GM21390 (cell line): ENCODE results near the gene VPS16.
"Not testable (repeated sequence)": the region's sequence is repeated elsewhere in the genome, so short reads cannot be mapped to it uniquely, and the experiment has no call there.

Experiments used
- ATAC-seq: cut with Tn5 transposase; IDR thresholded peaks from one replicate; pipeline ENCODE4 v1.9.1; 2021; ENCODE audit not compliant: unreplicated experiment

Gene VPS16

DNA sequence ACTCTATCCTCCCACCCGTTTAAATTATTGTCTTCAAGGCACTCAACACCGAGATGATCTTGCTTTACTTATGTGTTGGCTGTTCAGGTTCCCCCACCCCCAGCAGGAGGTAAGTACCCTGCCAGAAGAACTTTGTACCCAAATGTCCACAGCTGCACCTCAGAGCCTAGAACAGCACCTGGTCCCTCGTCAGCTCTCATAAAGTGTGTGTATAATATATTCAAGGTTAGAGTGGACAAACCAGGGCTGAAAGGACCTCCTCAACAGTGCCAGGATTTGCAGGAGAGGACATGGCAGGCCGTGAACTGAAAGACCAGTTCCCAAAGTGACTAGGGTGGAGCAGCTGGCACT, 34.2 kb upstream of the VPS16 start:
- no peak for ATAC-seq

DNA sequence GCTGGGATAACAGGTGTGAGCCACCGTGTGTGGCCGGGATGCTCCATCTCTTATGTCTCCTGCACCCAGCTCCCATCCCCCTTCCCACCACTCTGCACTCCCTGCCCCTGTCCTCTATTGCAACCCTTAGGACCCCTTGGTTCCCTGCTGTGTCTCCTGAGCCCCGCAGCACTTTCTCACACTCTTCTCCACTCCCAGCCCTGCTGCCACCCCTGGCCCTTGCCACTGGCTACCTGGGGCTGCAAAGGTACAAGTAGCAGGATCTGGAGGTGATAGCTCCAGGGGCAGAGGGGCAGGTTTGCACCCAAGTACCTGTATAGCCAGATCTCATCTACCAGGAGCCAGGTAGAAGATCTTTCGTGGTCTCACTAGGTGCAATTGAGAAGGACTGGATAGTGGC, 33.5 kb upstream of the VPS16 start:
- no peak for ATAC-seq

DNA sequence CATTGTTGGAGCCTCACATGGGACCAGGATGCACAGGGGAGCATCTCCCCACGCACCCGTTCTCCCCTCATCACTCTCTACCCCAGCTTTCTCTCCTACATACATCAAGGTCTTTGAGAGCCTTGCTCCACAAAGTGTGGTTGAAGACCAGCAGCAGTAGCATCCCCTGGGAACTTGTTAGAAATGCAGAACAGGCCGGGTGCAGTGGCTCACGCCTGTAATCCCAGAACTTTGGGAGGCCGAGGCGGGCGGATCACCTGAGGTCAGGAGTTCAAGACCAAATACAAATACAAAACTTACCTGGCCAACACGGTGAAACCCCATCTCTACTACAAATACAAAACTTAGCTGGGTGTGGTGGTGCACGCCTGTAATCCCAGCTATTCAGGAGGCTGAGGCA, 32.6 kb upstream of the VPS16 start:
- not testable (repeated sequence) for ATAC-seq

DNA sequence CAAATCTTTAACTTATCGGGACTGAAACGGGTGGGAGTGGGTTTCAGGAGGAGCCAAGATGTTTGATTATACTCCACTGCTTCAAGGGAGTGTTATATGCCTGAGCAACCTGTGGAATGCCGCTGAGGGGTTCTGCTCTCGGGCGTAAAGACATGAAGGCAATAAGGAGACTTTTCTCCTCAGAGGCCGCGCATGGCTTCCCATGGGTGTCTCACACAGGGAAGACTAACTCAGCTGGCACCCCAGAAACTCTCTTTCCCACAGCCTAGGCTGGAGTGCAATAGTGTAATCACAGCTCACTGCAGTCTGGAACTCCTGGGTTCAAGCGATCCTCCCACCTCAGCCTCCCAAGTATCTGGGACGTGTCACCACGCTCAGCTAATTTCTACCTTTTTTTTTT, 30.9 kb upstream of the VPS16 start:
- no peak for ATAC-seq

DNA sequence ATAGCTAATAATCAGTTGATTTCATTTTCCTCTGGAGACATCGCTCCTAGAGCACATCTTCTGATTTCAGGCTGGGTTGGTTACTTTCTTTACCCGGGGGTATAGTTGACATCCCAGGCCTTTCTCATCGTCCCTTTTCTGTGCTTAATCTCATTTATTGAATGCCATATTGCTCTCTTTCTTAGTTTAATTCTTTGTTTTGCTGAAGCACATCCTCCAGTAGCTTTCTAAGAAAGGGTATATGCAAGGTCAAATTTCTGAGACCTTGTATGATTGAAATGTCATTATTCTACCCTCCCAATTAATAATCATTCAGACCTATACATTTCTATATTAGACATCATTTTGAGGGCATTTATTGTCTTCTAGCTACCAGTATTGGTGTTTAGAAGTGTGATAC, 28.4 kb upstream of the VPS16 start:
- no peak for ATAC-seq

DNA sequence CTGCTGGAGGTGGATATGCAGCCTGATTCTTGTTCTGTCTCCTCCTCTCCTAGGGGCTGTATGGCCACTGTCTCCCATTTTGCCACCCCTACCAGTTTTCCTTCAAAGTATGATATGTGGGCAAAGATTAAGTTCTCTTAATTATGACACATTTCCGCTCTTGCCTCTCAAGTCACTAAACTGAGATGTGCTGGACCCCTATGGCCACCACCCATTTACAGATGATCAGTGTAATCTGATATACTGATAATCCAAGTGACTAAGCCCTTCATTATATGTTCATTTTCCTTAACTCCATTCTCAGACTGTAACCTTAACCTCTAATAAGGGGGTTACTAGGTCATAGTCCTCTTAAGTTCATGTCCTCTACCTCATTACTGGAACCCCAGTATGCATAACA, 26.5 kb upstream of the VPS16 start:
- ATAC-seq: no peak

DNA sequence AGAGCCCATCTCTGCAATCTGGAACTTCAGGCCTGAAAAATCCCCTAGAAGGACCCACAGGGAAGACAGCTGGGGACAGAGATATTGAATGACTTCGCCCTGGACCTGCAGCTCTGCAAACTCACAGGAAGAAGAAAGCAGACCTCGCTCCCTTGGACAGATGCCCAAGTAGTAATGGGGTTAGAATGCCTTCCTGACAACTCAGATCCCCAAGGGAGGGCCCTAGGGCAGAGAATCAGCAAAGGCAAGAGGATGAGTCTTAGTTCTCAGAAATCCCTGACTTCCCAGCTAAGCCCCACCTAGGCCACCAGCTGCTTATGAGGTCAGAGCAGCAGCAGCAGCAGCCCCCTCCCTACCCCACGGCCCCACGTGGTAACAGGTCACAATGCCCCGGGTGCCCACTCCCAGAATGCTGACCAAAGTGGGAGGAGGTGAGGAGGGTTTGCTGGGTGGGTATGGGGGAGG, 25.9 kb upstream of the VPS16 start, which contains the start of gene C20orf141:
Gene C20orf141 (plus strand): TSS at position 401 of the 465 bp plus-strand sequence. CDS start 198 bp downstream, outside the sequence.
- no peak for ATAC-seq

DNA sequence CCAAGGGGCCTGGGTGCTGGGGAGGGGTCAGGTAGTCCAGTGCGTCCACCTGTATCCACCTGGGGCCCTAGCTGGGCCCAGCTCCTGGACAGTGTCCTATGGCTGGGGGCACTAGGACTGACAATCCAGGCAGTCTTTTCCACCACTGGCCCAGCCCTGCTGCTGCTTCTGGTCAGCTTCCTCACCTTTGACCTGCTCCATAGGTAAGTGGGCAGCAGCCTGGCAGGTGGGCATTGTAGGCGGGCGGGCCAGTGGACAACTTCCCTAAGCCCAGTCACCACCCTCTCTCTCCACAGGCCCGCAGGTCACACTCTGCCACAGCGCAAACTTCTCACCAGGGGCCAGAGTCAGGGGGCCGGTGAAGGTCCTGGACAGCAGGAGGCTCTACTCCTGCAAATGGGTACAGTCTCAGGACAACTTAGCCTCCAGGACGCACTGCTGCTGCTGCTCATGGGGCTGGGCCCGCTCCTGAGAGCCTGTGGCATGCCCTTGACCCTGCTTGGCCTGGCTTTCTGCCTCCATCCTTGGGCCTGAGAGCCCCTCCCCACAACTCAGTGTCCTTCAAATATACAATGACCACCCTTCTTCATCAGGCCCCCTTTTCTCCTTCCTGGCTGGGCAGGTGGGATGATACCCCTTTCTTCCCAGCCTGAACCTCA, 25.2 kb upstream of the VPS16 start:
- no peak for ATAC-seq

DNA sequence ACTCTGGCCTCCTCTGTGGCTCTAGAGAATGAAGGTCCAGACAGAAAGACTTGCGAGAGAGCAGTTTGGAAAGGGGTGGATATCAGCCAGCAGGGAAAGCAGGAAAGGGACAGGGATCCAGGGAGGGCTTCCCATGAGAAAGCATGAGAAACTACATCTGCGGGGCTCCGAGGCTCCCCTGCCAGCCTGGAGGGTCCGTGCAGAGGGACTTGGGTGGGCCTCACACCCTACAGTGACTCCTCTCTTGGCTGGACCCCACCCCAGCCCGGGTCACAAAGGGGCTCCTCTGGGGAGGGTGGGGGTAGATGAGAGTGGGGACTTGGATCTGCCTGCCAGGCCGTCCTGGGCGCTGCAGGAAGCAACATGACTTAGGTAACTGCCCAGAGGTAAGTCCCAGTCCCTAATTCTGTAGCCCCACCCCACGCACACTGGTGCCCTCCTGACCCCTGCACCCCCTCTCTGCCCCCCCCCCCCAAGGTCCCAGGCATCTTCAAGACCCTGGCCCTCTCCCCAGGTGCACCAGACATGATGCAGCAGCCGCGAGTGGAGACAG, 24.4 kb upstream of the VPS16 start, which contains the start of gene TMEM239:
Gene TMEM239 (plus strand): TSS at position 335 of the 553 bp plus-strand sequence. CDS start 191 bp downstream, at position 526.
- ATAC-seq: no peak

DNA sequence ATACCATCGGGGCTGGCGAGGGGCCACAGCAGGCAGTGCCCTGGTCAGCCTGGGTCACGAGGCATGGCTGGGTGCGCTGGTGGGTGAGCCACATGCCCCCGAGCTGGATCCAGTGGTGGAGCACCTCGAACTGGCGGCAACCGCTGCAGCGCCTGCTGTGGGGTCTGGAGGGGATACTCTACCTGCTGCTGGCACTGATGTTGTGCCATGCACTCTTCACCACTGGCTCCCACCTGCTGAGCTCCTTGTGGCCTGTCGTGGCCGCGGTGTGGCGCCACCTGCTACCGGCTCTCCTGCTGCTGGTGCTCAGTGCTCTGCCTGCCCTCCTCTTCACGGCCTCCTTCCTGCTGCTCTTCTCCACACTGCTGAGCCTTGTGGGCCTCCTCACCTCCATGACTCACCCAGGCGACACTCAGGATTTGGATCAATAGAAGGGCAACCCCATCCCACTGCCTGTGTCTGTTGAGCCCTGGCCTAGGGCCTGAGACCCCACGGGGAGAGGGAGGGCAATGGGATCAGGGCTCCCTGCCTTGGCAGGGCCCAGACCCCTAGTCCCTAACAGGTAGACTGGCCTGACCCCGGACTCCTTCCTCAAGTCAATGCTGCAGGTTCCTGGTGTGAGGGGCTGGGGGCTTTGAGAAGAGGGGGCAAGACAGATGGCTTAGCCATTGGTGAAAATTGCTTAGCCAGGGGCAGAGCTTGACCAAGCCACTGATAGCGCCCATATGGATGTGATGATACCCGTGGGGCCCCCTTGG, 23.8 kb upstream of the VPS16 start:
- no peak for ATAC-seq

DNA sequence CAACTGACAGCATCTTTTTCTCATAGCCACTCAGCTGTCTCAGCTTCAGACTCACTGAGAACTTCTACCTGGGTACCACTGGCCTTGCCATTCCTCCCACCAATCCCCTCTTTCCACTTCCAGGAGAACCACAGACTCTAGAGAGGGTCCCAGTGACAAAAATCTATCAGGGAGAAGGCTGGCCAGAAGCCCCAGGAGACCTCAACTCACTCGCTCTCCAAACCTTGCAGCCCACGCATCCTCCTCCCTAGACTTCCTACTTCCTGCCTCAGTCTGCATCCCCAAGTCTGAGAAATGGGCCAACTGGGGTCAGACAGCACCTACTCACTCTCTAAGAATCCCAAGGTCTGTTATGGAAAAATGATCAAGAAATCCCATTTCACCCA, 23.2 kb upstream of the VPS16 start:
- ATAC-seq: no peak

DNA sequence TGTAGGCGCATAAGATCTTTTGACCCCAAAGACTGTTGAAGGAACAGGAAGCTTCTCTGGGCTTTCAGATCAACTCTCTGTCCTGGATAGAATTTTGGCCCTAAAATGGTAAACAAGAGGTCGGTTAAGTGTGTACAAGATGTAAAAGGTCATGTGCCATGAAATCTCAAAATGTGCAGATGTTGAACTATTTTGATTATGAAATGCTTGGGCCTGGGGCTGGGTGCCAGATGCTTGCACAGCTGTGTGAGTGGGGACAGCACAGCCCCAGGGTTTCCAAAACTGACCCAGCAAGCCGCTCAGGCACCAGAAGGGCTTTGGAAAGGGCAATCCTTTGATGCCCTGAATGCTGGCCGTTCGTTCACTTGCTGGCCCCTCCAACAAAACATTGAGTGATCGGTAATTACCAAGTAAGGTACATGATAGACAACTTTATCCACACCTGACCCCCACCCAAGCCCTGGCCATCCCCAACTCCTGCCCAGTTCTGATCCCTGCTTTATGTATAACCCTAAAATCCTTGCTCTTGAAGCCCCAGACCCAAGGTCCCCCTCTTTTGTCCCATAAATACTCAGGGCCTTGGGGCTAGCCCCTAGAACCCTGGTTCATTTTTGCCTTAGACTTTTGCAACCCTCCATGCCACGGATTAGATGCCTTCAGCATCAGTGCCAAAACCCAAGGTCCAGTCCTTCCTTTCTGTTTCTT, 22.5 kb upstream of the VPS16 start:
- ATAC-seq: no peak

DNA sequence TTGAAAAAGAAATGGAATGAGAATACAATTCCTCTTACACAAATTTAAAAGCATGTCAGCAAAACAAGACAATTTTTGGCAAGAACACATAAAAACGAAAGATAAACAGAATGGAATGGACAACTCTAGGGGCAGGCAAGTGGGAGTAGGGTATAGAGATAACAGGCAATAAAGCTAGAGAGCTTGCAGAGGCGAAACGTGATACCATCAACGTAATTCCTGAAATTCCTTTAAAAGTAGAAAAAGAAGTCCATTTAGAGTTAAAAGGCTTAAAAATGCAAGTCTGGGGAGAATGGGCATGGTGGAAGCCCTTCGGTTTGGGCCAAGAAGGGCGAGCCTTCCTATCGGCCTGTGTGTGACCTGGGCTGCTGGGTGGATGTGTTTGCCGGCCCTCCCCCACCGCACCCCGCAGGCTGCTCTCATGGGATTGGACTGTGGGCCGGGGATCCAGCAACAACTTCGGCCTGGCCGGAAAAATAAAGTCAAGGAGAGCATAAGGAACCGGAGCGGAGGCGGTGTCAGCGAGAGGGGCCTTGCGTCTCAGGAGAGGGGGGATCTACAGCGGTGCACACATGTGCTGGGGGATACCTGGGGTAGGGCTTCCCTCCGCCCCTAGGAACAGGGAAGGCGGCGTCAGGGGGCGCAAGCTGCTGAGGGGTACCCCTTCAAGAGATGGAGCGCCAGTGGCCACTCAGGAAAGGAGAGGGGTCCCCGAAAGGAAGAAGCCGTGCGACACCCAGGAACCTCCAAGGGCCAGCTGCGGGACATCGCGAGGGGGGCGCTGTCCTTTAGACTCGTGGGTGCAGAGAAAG, 20.3 kb upstream of the VPS16 start:
- ATAC-seq: no peak

DNA sequence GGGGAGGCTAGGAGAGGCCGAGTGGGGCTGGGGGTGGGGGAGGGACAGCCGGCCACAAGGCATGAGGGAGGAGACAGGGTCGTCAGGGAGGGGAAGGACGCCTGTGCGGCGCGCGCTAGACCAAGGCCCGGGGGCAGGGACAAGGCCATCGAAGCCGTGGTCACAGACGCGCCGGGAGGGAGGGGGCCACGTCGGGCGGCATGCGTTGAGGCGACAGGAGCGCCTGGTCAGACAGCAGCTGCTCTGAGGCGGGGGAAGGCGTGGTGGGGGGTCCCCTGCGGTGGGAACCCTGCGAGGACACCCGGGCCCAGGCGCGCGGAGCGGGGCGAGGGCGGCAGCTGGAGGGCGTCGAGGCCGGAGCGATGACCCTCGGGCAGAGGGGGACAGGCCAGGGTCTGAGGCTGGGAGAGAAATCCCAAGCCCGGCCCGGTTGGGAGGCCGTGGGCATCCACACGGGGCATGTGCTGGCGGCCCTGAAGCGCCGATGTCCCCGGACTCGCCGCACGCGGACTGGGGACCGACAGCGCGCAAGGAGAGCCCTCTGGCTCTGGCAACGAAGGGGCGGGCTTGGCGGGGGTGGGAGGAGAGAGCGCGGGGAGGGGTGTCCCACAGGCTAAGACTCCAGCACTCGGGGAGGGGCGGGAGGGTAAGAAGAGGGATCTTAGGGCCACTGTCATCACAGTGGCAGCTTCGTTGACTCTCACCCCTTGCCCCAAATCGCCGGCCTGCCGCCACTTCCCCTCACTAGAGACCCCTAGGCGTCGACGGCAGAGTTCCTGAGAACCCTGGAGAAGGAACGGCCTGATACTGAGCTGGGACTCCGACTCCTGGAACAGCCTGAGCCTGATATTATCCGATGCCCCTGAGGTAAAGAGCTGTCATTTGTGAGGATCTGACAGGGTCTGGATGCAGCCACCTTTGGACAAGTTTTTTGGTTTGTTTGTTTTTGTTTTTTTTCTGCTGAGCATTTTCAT, 19.4 kb upstream of the VPS16 start:
- no peak for ATAC-seq

DNA sequence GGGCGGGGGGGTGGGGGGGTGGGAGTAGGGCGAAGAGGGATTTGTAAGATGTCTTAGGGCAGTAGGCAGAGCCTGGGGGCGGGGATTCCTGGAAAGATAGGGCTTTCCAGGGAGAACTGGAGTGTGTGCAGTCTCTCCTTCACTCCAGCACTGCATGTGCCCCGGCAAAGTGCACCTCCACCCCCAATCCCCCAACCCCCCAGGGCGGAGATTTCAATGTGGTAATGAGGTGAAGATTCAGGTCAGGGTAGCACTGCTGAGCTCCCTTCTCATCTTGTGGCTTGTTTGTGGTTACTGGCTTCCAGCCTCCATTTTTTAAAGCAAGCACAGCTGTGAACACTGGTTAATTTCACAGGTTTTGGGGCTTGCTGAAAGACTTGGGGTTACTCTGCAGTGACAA, 18.5 kb upstream of the VPS16 start:
- ATAC-seq: no peak

DNA sequence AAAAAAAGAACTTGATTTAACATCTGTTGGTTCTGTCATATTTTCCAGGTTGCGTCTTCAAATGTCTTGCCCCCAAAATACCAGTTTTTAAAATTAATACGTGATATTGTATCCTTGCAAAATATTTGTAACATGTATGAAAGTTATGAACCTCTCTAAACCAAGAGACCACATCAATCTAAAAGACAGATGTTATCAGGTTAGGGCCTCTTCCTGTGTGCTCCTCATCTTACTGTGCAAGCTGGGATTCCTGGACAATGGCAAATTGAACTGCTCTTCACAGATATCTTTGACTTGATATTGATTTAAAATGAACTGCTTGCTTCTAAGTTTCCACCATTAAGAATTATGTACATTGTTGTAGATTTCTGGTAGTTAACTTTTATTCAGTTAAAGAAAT, 14.8 kb upstream of the VPS16 start:
- no peak for ATAC-seq

DNA sequence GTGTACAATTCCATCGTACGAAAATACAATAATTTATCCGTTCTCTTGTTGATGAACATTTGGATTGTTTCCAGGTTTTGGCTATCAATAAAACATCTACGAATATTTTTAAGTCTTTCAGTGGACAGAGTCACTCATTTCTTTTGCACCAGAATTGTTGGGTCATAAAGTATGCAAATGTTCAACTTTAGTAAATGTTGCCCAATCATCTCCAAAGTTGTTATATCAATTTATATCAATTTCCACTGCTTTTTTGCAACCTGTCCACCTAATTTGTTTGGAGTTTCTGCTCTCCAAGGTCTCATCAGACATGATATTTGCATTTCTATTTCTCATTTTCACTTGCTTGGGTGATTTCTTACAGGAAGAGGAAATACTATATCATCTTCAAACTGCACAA, 13.9 kb upstream of the VPS16 start:
- no peak for ATAC-seq

DNA sequence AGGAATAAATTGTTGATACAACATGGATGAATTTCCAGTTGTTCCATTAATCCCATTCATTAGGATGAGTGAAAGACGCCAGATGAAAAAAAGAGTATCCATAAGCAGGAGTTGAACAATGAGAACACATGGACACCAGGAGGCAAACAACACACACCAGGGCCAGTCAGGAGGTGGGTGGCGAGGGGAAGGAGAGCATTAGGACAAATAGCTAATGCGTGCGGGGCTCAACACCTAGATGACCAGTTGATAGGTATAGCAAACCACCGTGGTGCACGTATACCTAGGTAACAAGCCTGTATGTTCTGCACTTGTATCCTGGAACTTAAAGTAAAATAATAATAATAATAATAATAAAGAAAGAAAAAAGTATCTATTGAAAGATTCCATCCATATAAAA, 11.2 kb upstream of the VPS16 start:
- ATAC-seq: no peak

DNA sequence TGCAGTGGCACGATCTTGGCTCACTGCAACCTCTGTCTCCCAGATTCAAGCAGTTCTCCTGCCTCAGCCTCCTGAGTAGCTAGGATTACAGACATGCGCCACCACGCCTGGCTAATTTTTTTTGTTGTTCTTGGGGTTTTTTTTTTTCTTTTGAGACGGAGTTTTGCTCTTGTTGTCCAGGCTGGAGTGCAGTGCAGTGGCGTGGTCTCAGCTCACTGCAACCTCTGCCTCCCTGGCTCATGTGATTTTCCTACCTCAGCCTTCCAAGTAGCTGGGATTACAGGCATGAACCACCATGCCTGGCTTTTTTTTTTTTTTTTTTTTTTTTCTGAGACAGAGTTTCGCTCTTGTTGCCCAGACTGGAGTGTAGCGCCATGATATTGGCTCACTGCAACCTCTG, 9.3 kb upstream of the VPS16 start:
- ATAC-seq: not testable (repeated sequence)

DNA sequence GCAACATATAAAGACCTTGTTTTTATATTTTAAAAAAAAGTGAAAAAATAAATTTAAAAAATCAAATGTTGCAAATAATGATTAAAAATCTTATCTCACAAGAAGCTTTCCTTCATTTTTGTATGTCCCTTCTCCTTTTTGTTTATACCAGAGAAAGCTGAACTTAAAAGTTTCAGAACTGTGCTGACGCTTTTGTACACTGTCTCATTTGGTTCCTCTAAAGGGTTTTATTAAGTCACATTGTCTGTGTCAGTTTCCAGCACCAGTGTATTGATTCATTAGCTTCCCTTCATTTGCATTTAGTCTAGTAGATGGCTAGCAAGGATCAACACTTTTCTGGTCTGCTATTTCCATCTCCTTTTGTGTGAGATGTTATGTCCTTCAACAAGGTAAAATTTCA, 6.8 kb upstream of the VPS16 start:
- ATAC-seq: no peak
